AG04449 (cell line): ENCODE data around the gene TCF7L2.

Experiments used
- CTCF ChIA-PET: fragments of 350-600 bp; formaldehyde crosslinking; extraction: SDS; loops from one replicate; lab custom pipeline; 2021; ENCODE audit warnings: antibody characterized with exemption; lab: Yijun Ruan, JAX
- POLR2A ChIA-PET: fragments of 400-600, 350-600 bp; formaldehyde crosslinking; extraction: SDS; loops from one replicate; lab custom pipeline; 2020; ENCODE audit warnings: antibody characterized with exemption, inconsistent platforms; lab: Yijun Ruan, JAX
- DNase-seq: peaks from one replicate; pipeline ENCODE4 v3.0.0-alpha.2; 2010; ENCODE audit warnings: low read depth, low spot score
- H3K4me3 ChIP-seq: 2 replicates; pipeline ENCODE4 v1.5.1; 2011; ENCODE audit warnings: low read depth, mild to moderate bottlenecking, control low read depth, low read length
- TF ChIP-seq, protein P1 (sequence below): IDR thresholded peaks from one replicate; pipeline ENCODE4 v1.5.1; 2011; ENCODE audit warnings: mild to moderate bottlenecking, moderate library complexity, low read length, control low read depth, inconsistent platforms; ENCODE audit not compliant: insufficient read depth; ENCODE audit errors: missing control alignments

Gene TCF7L2

GRCh38 chr10:113158183-113158582 lies 208.1 kb downstream of the TCF7L2 start:
- ChIA-PET CTCF (no interaction called here), POLR2A (no interaction called here)
- DNase-seq = no peak
- TF ChIP-seq, protein P1, sequence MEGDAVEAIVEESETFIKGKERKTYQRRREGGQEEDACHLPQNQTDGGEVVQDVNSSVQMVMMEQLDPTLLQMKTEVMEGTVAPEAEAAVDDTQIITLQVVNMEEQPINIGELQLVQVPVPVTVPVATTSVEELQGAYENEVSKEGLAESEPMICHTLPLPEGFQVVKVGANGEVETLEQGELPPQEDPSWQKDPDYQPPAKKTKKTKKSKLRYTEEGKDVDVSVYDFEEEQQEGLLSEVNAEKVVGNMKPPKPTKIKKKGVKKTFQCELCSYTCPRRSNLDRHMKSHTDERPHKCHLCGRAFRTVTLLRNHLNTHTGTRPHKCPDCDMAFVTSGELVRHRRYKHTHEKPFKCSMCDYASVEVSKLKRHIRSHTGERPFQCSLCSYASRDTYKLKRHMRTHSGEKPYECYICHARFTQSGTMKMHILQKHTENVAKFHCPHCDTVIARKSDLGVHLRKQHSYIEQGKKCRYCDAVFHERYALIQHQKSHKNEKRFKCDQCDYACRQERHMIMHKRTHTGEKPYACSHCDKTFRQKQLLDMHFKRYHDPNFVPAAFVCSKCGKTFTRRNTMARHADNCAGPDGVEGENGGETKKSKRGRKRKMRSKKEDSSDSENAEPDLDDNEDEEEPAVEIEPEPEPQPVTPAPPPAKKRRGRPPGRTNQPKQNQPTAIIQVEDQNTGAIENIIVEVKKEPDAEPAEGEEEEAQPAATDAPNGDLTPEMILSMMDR = no peak
- no peak overlapping the region for H3K4me3 ChIP-seq

DNA sequence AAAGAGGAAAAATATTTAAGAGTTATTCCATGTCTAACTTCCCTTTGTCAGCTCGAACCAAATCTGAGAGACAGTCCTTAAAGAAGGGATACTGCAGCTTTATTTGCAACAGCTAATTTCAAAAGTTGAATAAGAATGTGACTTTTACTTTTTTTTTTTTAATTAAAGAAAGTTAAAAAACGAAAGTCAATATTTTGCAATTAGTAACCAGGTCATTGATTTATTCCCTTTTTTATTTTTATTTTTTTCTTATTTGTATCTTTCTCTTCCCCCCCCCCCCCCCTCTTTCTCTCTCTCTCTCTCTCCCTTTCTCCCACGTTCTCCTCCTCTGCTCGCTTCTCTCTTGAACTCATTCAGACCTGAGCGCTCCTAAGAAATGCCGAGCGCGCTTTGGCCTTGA lies 209.5 kb downstream of the TCF7L2 start:
- no peak for DNase-seq
- CTCF ChIA-PET = interaction anchor here (3.0 kb wide), 1 partner anchor 226 kb away, joined by 12 read pairs; no protein-coding TSS in a partner anchor
- TF ChIP-seq, protein P1 = no peak
- POLR2A ChIA-PET = no interaction called here
- no peak overlapping the region for H3K4me3 ChIP-seq

GRCh38 chr10:113160641-113161040 lies 210.6 kb downstream of the TCF7L2 start:
- POLR2A ChIA-PET = no interaction called here
- CTCF ChIA-PET = interaction anchor here (1.0 to 3.0 kb wide), 3 partner anchors 14 to 225 kb away, joined by 3 to 12 read pairs (median 5); no protein-coding TSS in a partner anchor
- H3K4me3 ChIP-seq = no peak overlapping the region
- DNase-seq = no peak
- TF ChIP-seq, protein P1 = no peak

GRCh38 chr10:113161066-113161465 lies 211.0 kb downstream of the TCF7L2 start:
- ChIA-PET POLR2A (no interaction called here), CTCF (interaction anchor here (0.6 to 3.0 kb wide), 4 partner anchors 15 to 362 kb away, joined by 3 to 12 read pairs (median 4); no protein-coding TSS in a partner anchor)
- TF ChIP-seq, protein P1 = no peak
- H3K4me3 ChIP-seq = no peak overlapping the region
- no peak for DNase-seq

- POLR2A ChIA-PET = no interaction called here
- no peak for DNase-seq
- no peak overlapping the region for H3K4me3 ChIP-seq
- CTCF ChIA-PET = interaction anchor here (1.3 kb wide), 1 partner anchor 9 kb away, joined by 3 read pairs; no protein-coding TSS in a partner anchor
- TF ChIP-seq, protein P1 = no peak
Observed at GRCh38 chr10:113162960-113163359, 212.9 kb downstream of the TCF7L2 start.

DNA sequence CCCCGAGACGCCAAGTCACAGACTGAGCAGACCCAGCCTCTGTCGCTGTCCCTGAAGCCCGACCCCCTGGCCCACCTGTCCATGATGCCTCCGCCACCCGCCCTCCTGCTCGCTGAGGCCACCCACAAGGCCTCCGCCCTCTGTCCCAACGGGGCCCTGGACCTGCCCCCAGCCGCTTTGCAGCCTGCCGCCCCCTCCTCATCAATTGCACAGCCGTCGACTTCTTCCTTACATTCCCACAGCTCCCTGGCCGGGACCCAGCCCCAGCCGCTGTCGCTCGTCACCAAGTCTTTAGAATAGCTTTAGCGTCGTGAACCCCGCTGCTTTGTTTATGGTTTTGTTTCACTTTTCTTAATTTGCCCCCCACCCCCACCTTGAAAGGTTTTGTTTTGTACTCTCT lies 215.6 kb downstream of the TCF7L2 start:
- H3K4me3 ChIP-seq = no peak overlapping the region
- DNase-seq = no peak
- TF ChIP-seq, protein P1 = no peak
- CTCF ChIA-PET = interaction anchor here (1.1 to 2.8 kb wide), 2 partner anchors 26 to 220 kb away, joined by 4 to 13 read pairs; no protein-coding TSS in a partner anchor
- POLR2A ChIA-PET = no interaction called here
